ENCODE measurements around the gene MCAT.

- TF ChIP-seq CTCF (IDR thresholded peaks at IDR 0.05) (no peak), POLR2A (IDR thresholded peaks at IDR 0.05) (no peak)
Measured at GRCh38 chr22:43181321-43182076, 38.3 kb upstream of the MCAT start.

Data from vagina (tissue), 2 donors.